ENCODE results near the gene UBAP2L.

- TF ChIP-seq JUNB (IDR thresholded peaks at IDR 0.05; ENCODE audit: unreplicated experiment): no peak
- no peak for TF ChIP-seq POLR2AphosphoS5 (IDR thresholded peaks at IDR 0.05; ENCODE audit: low read depth)
- TF ChIP-seq, protein P1, sequence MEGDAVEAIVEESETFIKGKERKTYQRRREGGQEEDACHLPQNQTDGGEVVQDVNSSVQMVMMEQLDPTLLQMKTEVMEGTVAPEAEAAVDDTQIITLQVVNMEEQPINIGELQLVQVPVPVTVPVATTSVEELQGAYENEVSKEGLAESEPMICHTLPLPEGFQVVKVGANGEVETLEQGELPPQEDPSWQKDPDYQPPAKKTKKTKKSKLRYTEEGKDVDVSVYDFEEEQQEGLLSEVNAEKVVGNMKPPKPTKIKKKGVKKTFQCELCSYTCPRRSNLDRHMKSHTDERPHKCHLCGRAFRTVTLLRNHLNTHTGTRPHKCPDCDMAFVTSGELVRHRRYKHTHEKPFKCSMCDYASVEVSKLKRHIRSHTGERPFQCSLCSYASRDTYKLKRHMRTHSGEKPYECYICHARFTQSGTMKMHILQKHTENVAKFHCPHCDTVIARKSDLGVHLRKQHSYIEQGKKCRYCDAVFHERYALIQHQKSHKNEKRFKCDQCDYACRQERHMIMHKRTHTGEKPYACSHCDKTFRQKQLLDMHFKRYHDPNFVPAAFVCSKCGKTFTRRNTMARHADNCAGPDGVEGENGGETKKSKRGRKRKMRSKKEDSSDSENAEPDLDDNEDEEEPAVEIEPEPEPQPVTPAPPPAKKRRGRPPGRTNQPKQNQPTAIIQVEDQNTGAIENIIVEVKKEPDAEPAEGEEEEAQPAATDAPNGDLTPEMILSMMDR (conservative IDR thresholded peaks at IDR 0.05; ENCODE audit: low read depth in 2 of 2): no peak
- TF ChIP-seq REST (IDR thresholded peaks at IDR 0.05; ENCODE audit: unreplicated experiment): no peak
- no peak for TF ChIP-seq CREB1 (CRISPR knock-in tag; IDR thresholded peaks at IDR 0.05; ENCODE audit: low read depth)
- no peak for TF ChIP-seq ZNF114 (CRISPR knock-in tag; IDR thresholded peaks at IDR 0.05)
- TF ChIP-seq ZNF462 (CRISPR knock-in tag; IDR thresholded peaks at IDR 0.05): no peak
- TF ChIP-seq EZH2 (IDR thresholded peaks at IDR 0.05; ENCODE audit: low read depth, unreplicated experiment): no peak
- TF ChIP-seq NANOG (IDR thresholded peaks at IDR 0.05; ENCODE audit: borderline replicate concordance): no peak
- TF ChIP-seq, protein P2, sequence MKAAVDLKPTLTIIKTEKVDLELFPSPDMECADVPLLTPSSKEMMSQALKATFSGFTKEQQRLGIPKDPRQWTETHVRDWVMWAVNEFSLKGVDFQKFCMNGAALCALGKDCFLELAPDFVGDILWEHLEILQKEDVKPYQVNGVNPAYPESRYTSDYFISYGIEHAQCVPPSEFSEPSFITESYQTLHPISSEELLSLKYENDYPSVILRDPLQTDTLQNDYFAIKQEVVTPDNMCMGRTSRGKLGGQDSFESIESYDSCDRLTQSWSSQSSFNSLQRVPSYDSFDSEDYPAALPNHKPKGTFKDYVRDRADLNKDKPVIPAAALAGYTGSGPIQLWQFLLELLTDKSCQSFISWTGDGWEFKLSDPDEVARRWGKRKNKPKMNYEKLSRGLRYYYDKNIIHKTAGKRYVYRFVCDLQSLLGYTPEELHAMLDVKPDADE (IDR thresholded peaks at IDR 0.05): no peak
Observed at GRCh38 chr1:154253671-154254070, 32.9 kb downstream of the UBAP2L start.

Data from GM23338 (cell line).